ENCODE measurements around the gene IFI16.
"Not testable (repeated sequence)": the region's sequence is repeated elsewhere in the genome, so short reads cannot be mapped to it uniquely, and the experiment has no call there.

The IFI16 gene

DNA sequence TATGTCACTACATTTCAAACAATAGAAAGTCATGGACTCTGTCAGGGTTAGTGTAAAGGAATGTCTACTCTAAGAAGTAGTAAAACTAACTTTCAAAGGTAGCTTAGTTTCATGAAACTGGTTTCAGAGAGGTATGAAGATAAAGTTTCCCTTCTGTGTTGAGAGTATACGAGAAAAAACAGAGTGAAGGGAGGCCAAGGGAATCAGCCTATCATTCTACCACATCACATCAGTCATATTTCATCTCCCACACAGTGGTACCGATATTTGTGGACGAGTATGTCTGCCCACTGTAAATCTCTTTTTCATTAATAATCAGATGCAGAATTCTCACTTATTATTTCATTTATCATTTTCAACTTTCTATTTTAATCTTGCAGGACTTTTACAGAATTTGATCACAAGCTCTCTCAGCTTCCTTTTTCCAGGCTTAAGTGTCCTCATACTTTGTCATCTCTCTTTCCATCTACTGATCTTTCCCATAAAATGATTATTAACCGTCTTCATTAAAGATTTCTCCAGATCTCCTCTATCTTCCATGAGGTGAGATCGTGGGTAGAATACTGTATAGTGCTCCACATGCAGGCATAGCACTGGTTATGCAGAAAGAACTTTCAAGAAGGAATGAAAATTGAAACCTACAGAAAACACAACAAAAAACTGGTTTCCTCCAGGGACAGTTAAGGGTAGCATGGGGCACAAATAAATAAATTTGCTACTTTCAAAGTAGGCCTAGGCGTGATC lies 11.5 kb upstream of the IFI16 start:
- H3K27ac Mint-ChIP-seq, result no peak overlapping the region
- H3K27me3 Mint-ChIP-seq, result no peaks in the 10 kb centered on the region
- peaks cover 0 to 11% of the 10 kb centered on the region in 2 donors for H3K36me3 Mint-ChIP-seq
- peak overlapping the region in 1 of 2 donors; percentile 4 for H3K4me3 Mint-ChIP-seq
- H3K4me1 Mint-ChIP-seq, result peaks cover 6 to 12% of the 10 kb centered on the region in 2 donors
- H3K9me3 Mint-ChIP-seq, result peaks cover 0 to 6% of the 10 kb centered on the region in 2 donors
- peak; percentile 16 to 20 for ATAC-seq (replicated peaks)
- no peak for DNase-seq

GRCh38 chr1:158998781-158999161 lies 10.9 kb upstream of the IFI16 start:
- ATAC-seq (replicated peaks) (peak; percentile 46), DNase-seq (peak; percentile 31)
- peaks cover 6 to 12% of the 10 kb centered on the region in 2 donors for H3K4me1 Mint-ChIP-seq
- H3K27ac Mint-ChIP-seq, result no peak overlapping the region
- no peaks in the 10 kb centered on the region for H3K27me3 Mint-ChIP-seq
- peaks cover 0 to 11% of the 10 kb centered on the region in 2 donors for H3K36me3 Mint-ChIP-seq
- peak overlapping the region in 1 of 2 donors; percentile 4 for H3K4me3 Mint-ChIP-seq
- H3K9me3 Mint-ChIP-seq, result peaks cover 0 to 3% of the 10 kb centered on the region in 2 donors

- Mint-ChIP-seq H3K4me1 (peaks cover 6 to 12% of the 10 kb centered on the region in 2 donors), H3K27me3 (no peaks in the 10 kb centered on the region), H3K36me3 (peaks cover 0 to 11% of the 10 kb centered on the region in 2 donors), H3K9me3 (peaks cover 0 to 1% of the 10 kb centered on the region in 2 donors), H3K4me3 (no peak overlapping the region), H3K27ac (no peak overlapping the region)
- no peak for DNase-seq
- no peak for ATAC-seq (replicated peaks)
Measured at GRCh38 chr1:158999316-159000069, 10.2 kb upstream of the IFI16 start.

GRCh38 chr1:159000070-159000409 lies 9.7 kb upstream of the IFI16 start:
- Mint-ChIP-seq H3K9me3 (no peaks in the 10 kb centered on the region), H3K27me3 (no peaks in the 10 kb centered on the region), H3K4me1 (peaks cover 6 to 12% of the 10 kb centered on the region in 2 donors), H3K4me3 (no peak overlapping the region), H3K36me3 (peaks cover 0 to 11% of the 10 kb centered on the region in 2 donors), H3K27ac (no peak overlapping the region)
- no peak for ATAC-seq (replicated peaks)
- DNase-seq, result no peak

GRCh38 chr1:159000625-159001024 lies 9.1 kb upstream of the IFI16 start:
- no peak overlapping the region for H3K27ac Mint-ChIP-seq
- no peaks in the 10 kb centered on the region for H3K27me3 Mint-ChIP-seq
- H3K4me3 Mint-ChIP-seq, result no peak overlapping the region
- peaks cover 0 to 8% of the 10 kb centered on the region in 2 donors for H3K36me3 Mint-ChIP-seq
- ATAC-seq (replicated peaks) (no peak), DNase-seq (no peak)
- peaks cover 11 to 17% of the 10 kb centered on the region in 2 donors for H3K4me1 Mint-ChIP-seq
- H3K9me3 Mint-ChIP-seq, result no peaks in the 10 kb centered on the region

DNA sequence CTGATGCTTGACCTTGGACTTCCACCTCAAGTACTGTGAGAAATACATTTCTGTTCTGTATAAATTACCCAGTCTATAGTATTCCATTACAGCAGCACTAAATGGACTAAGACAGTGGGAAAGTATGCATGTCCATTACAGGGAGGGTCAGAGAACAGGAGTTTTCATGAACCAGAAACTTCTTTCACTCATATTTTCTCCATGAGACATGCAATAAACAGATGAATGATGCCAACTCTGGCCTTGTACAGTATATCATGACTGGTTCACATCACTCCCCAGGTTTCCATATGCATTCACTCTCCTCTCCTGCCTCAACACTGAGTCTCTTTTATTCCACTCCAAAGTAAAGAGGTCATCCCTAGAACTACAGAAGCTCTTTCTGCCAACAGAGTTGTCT lies 4.5 kb upstream of the IFI16 start:
- H3K4me3 Mint-ChIP-seq, result no peak overlapping the region
- H3K9me3 Mint-ChIP-seq, result no peaks in the 10 kb centered on the region
- ATAC-seq (replicated peaks) (no peak), DNase-seq (no peak)
- peaks cover 2 to 8% of the 10 kb centered on the region in 2 donors for H3K36me3 Mint-ChIP-seq
- peak overlapping the region; percentile 63 for H3K27ac Mint-ChIP-seq
- H3K4me1 Mint-ChIP-seq, result peaks cover 29 to 45% of the 10 kb centered on the region in 2 donors
- H3K27me3 Mint-ChIP-seq, result no peaks in the 10 kb centered on the region

DNA sequence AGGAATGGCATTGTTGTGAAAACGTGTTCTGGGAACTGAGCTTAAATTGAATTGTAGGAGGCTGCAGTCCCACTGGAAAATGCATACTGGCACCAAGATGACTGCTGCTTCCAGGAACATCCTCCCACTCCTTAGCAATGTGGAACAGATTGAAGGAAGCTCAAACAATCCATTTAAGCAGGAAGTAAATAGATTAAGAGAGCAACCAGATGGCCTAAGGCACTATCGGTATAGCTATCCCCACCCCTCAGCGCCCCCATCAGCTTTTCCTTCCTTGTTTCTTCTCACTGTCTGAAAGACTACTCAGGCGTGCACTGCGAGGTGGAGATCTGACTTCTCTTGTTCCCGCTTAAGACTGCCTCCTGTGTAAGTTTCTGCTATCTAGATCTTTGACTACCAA lies 4.0 kb upstream of the IFI16 start:
- Mint-ChIP-seq H3K27me3 (no peaks in the 10 kb centered on the region), H3K36me3 (peaks cover 5 to 9% of the 10 kb centered on the region in 2 donors), H3K4me3 (peak overlapping the region in 1 of 2 donors; percentile 1), H3K4me1 (peaks cover 28 to 45% of the 10 kb centered on the region in 2 donors), H3K27ac (peak overlapping the region; percentile 63), H3K9me3 (no peaks in the 10 kb centered on the region)
- no peak for DNase-seq
- peak in 1 of 2 donors; percentile 41 for ATAC-seq (replicated peaks)

DNA sequence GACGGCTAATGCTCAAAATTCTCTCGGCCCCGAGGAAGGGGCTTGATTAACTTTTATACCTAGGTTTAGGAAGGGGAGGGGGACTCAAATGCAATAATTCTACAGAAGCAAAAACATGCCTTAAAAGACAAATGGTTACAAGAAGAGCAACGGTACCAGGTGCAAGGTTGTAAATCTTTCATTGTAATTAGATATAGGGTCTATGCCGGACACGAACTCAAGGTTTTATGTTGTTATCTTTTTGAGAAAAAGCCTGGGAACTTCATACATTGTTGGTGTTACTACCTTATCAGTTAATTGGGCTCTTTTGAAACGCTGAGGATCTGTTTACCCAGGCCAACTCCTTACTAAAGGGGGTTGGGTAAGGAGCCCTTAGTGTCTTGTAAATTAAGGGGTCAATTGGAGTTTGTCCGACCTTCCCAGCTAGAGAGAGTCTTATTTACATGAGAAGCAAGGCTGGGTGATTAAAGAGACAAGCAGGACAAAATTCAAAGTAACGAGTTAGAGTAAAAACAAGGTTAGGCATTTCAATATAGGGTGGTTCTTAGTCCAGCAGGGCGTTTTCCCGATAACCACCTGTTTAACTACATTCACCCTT lies 3.4 kb upstream of the IFI16 start:
- H3K36me3 Mint-ChIP-seq, result not testable (repeated sequence)
- peak overlapping the region in 1 of 2 donors; percentile 1 for H3K4me3 Mint-ChIP-seq
- H3K27ac Mint-ChIP-seq, result peak overlapping the region; percentile 63

GRCh38 chr1:159007726-159008125 lies 2.0 kb upstream of the IFI16 start:
- Mint-ChIP-seq H3K36me3 (peaks cover 7 to 16% of the 10 kb centered on the region in 2 donors), H3K4me1 (peaks cover 30 to 50% of the 10 kb centered on the region in 2 donors), H3K9me3 (no peaks in the 10 kb centered on the region), H3K4me3 (no peak overlapping the region), H3K27ac (no peak overlapping the region), H3K27me3 (no peaks in the 10 kb centered on the region)
- DNase-seq (no peak), ATAC-seq (replicated peaks) (no peak)

More for the DNA sequence above, 3.4 kb upstream of the IFI16 start:
- H3K27me3 Mint-ChIP-seq; H3K9me3 Mint-ChIP-seq; ATAC-seq (replicated peaks); DNase-seq: not testable (repeated sequence)
- H3K4me1 Mint-ChIP-seq, result peaks cover 27 to 45% of the 10 kb centered on the region in 2 donors

- Mint-ChIP-seq H3K4me1 (peaks cover 33 to 61% of the 10 kb centered on the region in 2 donors), H3K27me3 (no peaks in the 10 kb centered on the region), H3K36me3 (peaks cover 10 to 23% of the 10 kb centered on the region in 2 donors), H3K27ac (peak overlapping the region; percentile 95), H3K4me3 (peak overlapping the region; percentile 89), H3K9me3 (no peaks in the 10 kb centered on the region)
- peak; percentile 31 for DNase-seq
- ATAC-seq (replicated peaks), result peak; percentile 78 to 87
Measured at GRCh38 chr1:159008744-159009188, 941 bp upstream of the IFI16 start.

GRCh38 chr1:159009287-159009686 lies 420 bp upstream of the IFI16 start:
- H3K27ac Mint-ChIP-seq, result peak overlapping the region; percentile 95
- H3K36me3 Mint-ChIP-seq, result peaks cover 15 to 28% of the 10 kb centered on the region in 2 donors
- ATAC-seq (replicated peaks), result peak; percentile 14 to 25
- H3K4me1 Mint-ChIP-seq, result peaks cover 39 to 66% of the 10 kb centered on the region in 2 donors
- no peaks in the 10 kb centered on the region for H3K27me3 Mint-ChIP-seq
- peak overlapping the region; percentile 89 for H3K4me3 Mint-ChIP-seq
- no peaks in the 10 kb centered on the region for H3K9me3 Mint-ChIP-seq
- DNase-seq, result no peak

- peak overlapping the region; percentile 89 for H3K4me3 Mint-ChIP-seq
- H3K36me3 Mint-ChIP-seq, result peaks cover 25 to 39% of the 10 kb centered on the region in 2 donors
- peaks cover 46 to 74% of the 10 kb centered on the region in 2 donors for H3K4me1 Mint-ChIP-seq
- no peaks in the 10 kb centered on the region for H3K27me3 Mint-ChIP-seq
- DNase-seq (no peak), ATAC-seq (replicated peaks) (no peak)
- H3K9me3 Mint-ChIP-seq, result no peaks in the 10 kb centered on the region
- H3K27ac Mint-ChIP-seq, result peak overlapping the region; percentile 95
Measured at GRCh38 chr1:159010391-159010790, 684 bp downstream of the IFI16 start.

- Mint-ChIP-seq H3K4me1 (peaks cover 45 to 74% of the 10 kb centered on the region in 2 donors), H3K36me3 (peaks cover 31 to 44% of the 10 kb centered on the region in 2 donors)
Measured at GRCh38 chr1:159011001-159011400, 1.3 kb downstream of the IFI16 start.

GRCh38 chr1:159011751-159012150 lies 2.0 kb downstream of the IFI16 start:
- H3K27ac Mint-ChIP-seq, result peak overlapping the region; percentile 88
- peak overlapping the region; percentile 84 to 86 for H3K4me3 Mint-ChIP-seq
- peaks cover 34 to 50% of the 10 kb centered on the region in 2 donors for H3K36me3 Mint-ChIP-seq
- H3K4me1 Mint-ChIP-seq, result peaks cover 42 to 74% of the 10 kb centered on the region in 2 donors
- H3K27me3 Mint-ChIP-seq, result no peaks in the 10 kb centered on the region
- H3K9me3 Mint-ChIP-seq, result no peaks in the 10 kb centered on the region
- ATAC-seq (replicated peaks), result no peak
- no peak for DNase-seq

More at GRCh38 chr1:159011001-159011400, 1.3 kb downstream of the IFI16 start:
- DNase-seq; H3K9me3 Mint-ChIP-seq; ATAC-seq (replicated peaks); H3K27me3 Mint-ChIP-seq: not testable (repeated sequence)
- peak overlapping the region; percentile 95 for H3K27ac Mint-ChIP-seq
- peak overlapping the region; percentile 89 for H3K4me3 Mint-ChIP-seq
